Upper lobe of left lung (tissue), 6 donors: Measurements from ENCODE around the gene SMARCD2. TPM values are rescaled to one million over a fixed set of nuclear protein-coding genes. Genes with fewer than 3 reads are reported as not detected.

Source experiments
- ATAC-seq, 2 donors: fragments of 200-7000 bp; cut with Tn5 transposase; one replicate each; pipeline ENCODE4 v1.9.1; 2022; ENCODE audit warnings: mild to moderate bottlenecking in 2 of 2, moderate library complexity in 2 of 2; ENCODE audit not compliant: low FRiP score in 2 of 2
- DNase-seq, 2 donors: peaks; one replicate each; pipeline ENCODE4 v3.0.0-alpha.2; 2019 to 2020
- H3K27ac ChIP-seq, 4 donors: fragments of 200-600 bp; sonication (generic); one replicate each; pipeline ENCODE4 v1.5.1; 2016 to 2019
- H3K27me3 ChIP-seq, 4 donors: fragments of 200-600 bp; sonication (generic); one replicate each; pipeline ENCODE4 v1.5.1; 2017 to 2019
- H3K36me3 ChIP-seq, 4 donors: fragments of 200-600 bp; sonication (generic); one replicate each; pipeline ENCODE4 v1.5.1; 2016 to 2019
- H3K4me1 ChIP-seq, 4 donors: fragments of 200-600 bp; sonication (generic); one replicate each; pipeline ENCODE4 v1.5.1; 2018 to 2019
- H3K4me3 ChIP-seq, 4 donors: fragments of 200-600 bp; sonication (generic); one replicate each; pipeline ENCODE4 v1.5.1; 2017 to 2019; ENCODE audit warnings: mild to moderate bottlenecking in 2 of 4, moderate library complexity in 1 of 4
- H3K9me3 ChIP-seq, 4 donors: fragments of 200-600 bp; sonication (generic); one replicate each; pipeline ENCODE4 v1.5.1; 2018 to 2019
- EP300 ChIP-seq, 4 donors: sonication (generic); formaldehyde crosslinking; IDR thresholded peaks; one replicate each; pipeline ENCODE4 v1.5.1; 2017; ENCODE audit warnings: antibody characterized with exemption in 4 of 4, control low read depth in 2 of 4
- POLR2A ChIP-seq, 4 donors: fragments of 450-650 bp; IDR thresholded peaks; one replicate each; pipeline ENCODE4 v1.5.1; 2016 to 2017; ENCODE audit warnings: antibody characterized with exemption in 4 of 4, mild to moderate bottlenecking in 2 of 4
- POLR2AphosphoS5 ChIP-seq, 2 donors: sonication (generic); formaldehyde crosslinking; IDR thresholded peaks; one replicate each; pipeline ENCODE4 v1.5.1; 2017; ENCODE audit warnings: antibody characterized with exemption in 2 of 2
- WGBS, 2 donors: methylation state at CpG; one replicate each; pipeline ENCODE4 v1.1.5; 2017 to 2018; 5-methylcytosine and 5-hydroxymethylcytosine counted together
- total RNA-seq, 6 donors: library from RNA; depleted of rRNA in 4 of 6; stranded (reverse); fragments of >200 nt in 4 of 6; gene quantifications; one replicate each; pipeline versions ENCODE4 v1.1.0 to v1.2.1, GENCODE V29; 2016 to 2021
- TF ChIP-seq, protein P1 (sequence below), 6 experiments: fragments of 450-650 bp in 4 of 6; fragments of 200-600 bp in 2 of 6; sonication (generic) in 2 of 6; IDR thresholded peaks; one replicate each; pipeline ENCODE4 v1.5.1; 2016 to 2019; ENCODE audit warnings: antibody characterized with exemption in 6 of 6
- donor health status: DM: no; HTN: no; CAD: no; lungs with moderate emphysema.
- donor health status: DM: no; HTN: yes; CAD: no; lungs with severe emphysema.

SMARCD2 gene
- total RNA-seq, 6 donors from 2014 or later = 77.0 to 137 (median 95.7) TPM

DNA sequence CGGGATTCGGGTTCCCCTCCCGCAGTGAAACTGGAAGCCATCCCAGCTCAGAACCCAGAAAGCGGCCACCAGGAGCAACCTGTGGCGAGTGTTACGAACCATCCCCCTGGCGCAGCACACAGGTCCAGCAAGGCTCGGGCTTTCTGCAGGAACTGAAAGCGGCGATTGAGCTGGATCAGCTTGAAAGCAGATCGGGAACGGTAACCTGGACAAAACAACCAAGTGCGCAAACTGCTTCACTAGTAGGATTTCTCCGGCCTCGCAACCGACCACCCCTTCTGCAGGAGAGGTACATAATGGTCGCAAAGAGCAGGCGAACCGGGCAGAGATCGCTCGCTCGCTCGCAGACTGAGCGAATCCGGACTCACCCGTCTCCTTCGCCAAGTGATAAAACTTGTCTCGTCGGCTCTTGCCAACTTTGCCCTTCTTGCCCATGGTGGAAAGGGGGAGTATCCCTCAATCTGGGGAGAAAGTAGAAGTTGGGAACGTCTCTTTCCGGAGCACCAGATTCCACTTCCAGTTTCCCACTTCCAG is 15.9 kb downstream of the SMARCD2 start:
- Histone ChIP-seq H3K36me3 (peaks cover 37 to 71% (median 61%) of the 10 kb centered on the region in 4 donors), H3K27ac (peak overlapping the region; percentile 89 to 95 (median 94)), H3K4me1 (peaks cover 24 to 36% (median 28%) of the 10 kb centered on the region in 4 donors), H3K4me3 (peak overlapping the region; percentile 67 to 90 (median 81)), H3K9me3 (no peaks in the 10 kb centered on the region), H3K27me3 (no peaks in the 10 kb centered on the region)
- whole genome bisulfite sequencing, 2 donors = 0% methylated on average over 8 to 30 of the region's 31 CpGs
- DNase-seq (peak in 1 of 2 donors; percentile 37), ATAC-seq (peak in 1 of 2 donors; percentile 2)
- no peak for TF ChIP-seq EP300 (IDR thresholded peaks at IDR 0.05)
- no peak for TF ChIP-seq POLR2A (IDR thresholded peaks at IDR 0.05)
- no peak for TF ChIP-seq POLR2AphosphoS5 (IDR thresholded peaks at IDR 0.05)
- TF ChIP-seq, protein P1, sequence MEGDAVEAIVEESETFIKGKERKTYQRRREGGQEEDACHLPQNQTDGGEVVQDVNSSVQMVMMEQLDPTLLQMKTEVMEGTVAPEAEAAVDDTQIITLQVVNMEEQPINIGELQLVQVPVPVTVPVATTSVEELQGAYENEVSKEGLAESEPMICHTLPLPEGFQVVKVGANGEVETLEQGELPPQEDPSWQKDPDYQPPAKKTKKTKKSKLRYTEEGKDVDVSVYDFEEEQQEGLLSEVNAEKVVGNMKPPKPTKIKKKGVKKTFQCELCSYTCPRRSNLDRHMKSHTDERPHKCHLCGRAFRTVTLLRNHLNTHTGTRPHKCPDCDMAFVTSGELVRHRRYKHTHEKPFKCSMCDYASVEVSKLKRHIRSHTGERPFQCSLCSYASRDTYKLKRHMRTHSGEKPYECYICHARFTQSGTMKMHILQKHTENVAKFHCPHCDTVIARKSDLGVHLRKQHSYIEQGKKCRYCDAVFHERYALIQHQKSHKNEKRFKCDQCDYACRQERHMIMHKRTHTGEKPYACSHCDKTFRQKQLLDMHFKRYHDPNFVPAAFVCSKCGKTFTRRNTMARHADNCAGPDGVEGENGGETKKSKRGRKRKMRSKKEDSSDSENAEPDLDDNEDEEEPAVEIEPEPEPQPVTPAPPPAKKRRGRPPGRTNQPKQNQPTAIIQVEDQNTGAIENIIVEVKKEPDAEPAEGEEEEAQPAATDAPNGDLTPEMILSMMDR (IDR thresholded peaks at IDR 0.05) = no peak

DNA sequence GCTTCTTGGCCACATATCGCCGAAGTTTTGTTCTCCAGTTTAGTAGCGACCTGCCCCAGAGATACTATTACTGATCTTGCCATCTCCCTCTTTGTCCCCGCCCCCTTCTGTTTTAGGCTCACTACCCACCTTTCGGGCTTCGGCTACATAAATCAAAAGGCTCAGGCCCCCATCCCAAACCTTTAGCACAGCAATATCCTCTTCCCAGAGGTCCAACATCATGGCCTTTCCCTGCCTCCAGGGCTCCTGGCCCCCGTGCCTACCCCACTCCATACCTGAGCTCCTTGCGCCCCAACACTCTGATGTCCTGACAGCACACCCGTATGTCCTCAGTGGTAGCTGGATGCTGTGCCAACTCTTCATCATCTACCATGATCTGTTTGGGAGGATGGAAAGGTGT is 18.1 kb downstream of the SMARCD2 start:
- TF ChIP-seq POLR2A (IDR thresholded peaks at IDR 0.05) = no peak
- no peak for TF ChIP-seq POLR2AphosphoS5 (IDR thresholded peaks at IDR 0.05)
- no peak for TF ChIP-seq EP300 (IDR thresholded peaks at IDR 0.05)
- TF ChIP-seq, protein P1 (IDR thresholded peaks at IDR 0.05) = no peak
- H3K27ac ChIP-seq = no peak overlapping the region
- 95 to 96% methylated on average over 9 of the region's 9 CpGs for WGBS, 2 donors

DNA sequence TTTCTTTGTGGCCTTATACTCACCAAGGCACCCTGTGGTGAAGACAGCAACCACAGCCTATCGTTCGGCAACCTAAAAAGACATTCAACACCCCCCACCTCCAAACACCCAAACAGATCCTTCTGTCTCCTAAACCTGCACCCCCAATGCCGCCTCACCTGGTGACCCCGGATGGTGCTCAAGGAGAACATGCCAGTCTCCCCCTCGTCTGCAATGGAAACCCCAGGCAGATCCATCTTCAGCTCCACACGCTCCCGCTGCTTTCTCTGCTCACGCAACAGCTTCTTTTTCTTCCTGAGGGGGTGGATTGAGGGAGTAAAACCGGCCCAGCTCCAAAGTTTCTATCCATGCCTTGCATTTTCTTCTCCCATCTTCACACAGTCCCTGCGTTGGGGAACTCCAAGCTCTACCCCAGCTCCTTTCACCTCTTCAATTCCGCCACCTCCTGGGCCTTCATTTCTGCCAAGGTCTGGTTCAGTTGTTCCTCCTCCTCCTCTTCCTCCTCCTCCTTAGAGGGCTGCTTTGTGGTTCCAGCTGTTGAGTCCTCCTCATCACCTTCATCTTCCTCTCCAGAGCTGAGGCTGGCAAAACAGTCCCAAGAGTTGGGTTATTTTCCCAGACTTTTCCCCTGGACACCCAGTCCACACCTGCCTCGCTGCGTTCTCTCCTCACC is 18.7 kb downstream of the SMARCD2 start:
- Histone ChIP-seq H3K4me1 (peaks cover 19 to 26% (median 23%) of the 10 kb centered on the region in 4 donors), H3K36me3 (peaks cover 27 to 71% (median 63%) of the 10 kb centered on the region in 4 donors), H3K4me3 (no peak overlapping the region), H3K27ac (no peak overlapping the region), H3K27me3 (no peaks in the 10 kb centered on the region), H3K9me3 (no peaks in the 10 kb centered on the region)
- ATAC-seq = no peak
- no peak for DNase-seq
- no peak for TF ChIP-seq POLR2AphosphoS5 (IDR thresholded peaks at IDR 0.05)
- no peak for TF ChIP-seq POLR2A (IDR thresholded peaks at IDR 0.05)
- TF ChIP-seq EP300 (IDR thresholded peaks at IDR 0.05) = no peak
- 93 to 96% methylated on average over 13 of the region's 13 CpGs for WGBS, 2 donors

More for the DNA sequence above, 18.1 kb downstream of the SMARCD2 start:
- Histone ChIP-seq H3K36me3 (peaks cover 26 to 71% (median 61%) of the 10 kb centered on the region in 4 donors), H3K27me3 (no peaks in the 10 kb centered on the region), H3K4me3 (no peak overlapping the region), H3K9me3 (no peaks in the 10 kb centered on the region), H3K4me1 (peaks cover 24 to 31% (median 29%) of the 10 kb centered on the region in 4 donors)
- no peak for ATAC-seq
- DNase-seq = no peak

DNA sequence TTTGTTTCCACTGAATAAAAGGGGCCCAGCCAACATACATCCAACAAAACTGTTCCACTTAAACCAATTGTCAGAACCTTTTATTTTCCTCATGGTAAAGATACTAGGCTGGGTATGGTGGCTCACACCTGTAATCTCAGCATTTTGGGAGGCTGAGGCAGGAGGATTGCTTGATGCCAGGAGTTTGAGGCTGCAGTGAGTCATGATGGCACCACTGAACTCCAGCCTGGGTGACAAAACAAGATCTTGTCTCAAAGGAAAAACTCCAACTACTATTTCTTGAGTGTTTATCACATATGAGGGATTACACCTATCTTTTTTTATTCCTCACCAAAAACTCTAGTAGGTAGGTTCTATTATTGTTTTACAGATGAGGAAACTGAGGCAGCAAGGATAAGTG is 19.9 kb downstream of the SMARCD2 start:
- TF ChIP-seq POLR2A (IDR thresholded peaks at IDR 0.05) (no peak), EP300 (IDR thresholded peaks at IDR 0.05) (no peak), POLR2AphosphoS5 (IDR thresholded peaks at IDR 0.05) (no peak)
- TF ChIP-seq, protein P1 (IDR thresholded peaks at IDR 0.05) = no peak
- H3K27ac ChIP-seq = no peak overlapping the region
- ATAC-seq = no peak
- H3K4me3 ChIP-seq = no peak overlapping the region
- H3K36me3 ChIP-seq = peaks cover 39 to 81% (median 76%) of the 10 kb centered on the region in 4 donors
- H3K4me1 ChIP-seq = peaks cover 9 to 13% (median 13%) of the 10 kb centered on the region in 4 donors
- DNase-seq = no peak
- H3K9me3 ChIP-seq = no peaks in the 10 kb centered on the region
- no peaks in the 10 kb centered on the region for H3K27me3 ChIP-seq

DNA sequence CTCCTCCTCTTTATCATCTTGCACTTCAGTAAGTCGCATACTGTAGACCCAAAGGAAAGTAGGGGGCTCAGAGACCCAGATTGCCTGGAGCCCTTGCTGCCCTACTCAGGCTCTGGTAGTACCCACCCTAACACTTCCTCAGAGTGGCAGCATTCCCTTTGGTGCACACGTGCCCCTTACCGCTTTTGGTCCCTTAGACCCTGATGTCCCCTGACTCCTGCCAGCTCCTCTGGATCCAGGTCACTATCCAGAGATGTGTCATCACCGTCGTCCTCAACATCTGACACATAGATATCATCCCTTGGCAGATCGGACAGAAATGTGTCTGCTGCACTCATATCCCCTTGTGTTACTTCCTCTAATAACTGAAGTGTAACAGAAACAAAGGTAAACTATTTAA is 20.7 kb downstream of the SMARCD2 start:
- H3K4me3 ChIP-seq = no peak overlapping the region
- no peaks in the 10 kb centered on the region for H3K9me3 ChIP-seq
- ATAC-seq = no peak
- H3K27ac ChIP-seq = peak overlapping the region in 1 of 4 donors; percentile 8
- H3K4me1 ChIP-seq = peaks cover 9 to 13% (median 13%) of the 10 kb centered on the region in 4 donors
- no peak for DNase-seq
- H3K27me3 ChIP-seq = no peaks in the 10 kb centered on the region
- peaks cover 46 to 88% (median 82%) of the 10 kb centered on the region in 4 donors for H3K36me3 ChIP-seq
- 82 to 89% methylated on average over 6 of the region's 6 CpGs for WGBS, 2 donors
- TF ChIP-seq POLR2A (IDR thresholded peaks at IDR 0.05) = no peak
- TF ChIP-seq EP300 (IDR thresholded peaks at IDR 0.05) = no peak
- TF ChIP-seq POLR2AphosphoS5 (IDR thresholded peaks at IDR 0.05) = no peak
- TF ChIP-seq, protein P1 (IDR thresholded peaks at IDR 0.05) = no peak
